NCI-H2107 treated with DMSO at 0.1 percent for 48 hours (cell line): ENCODE data around the gene ACTR5.

Experiments
- DNase-seq: peaks from one replicate; lab custom pipeline; 2025; ENCODE audit not compliant: unreplicated experiment; lab: John Stamatoyannopoulos, UW

The ACTR5 gene

DNA sequence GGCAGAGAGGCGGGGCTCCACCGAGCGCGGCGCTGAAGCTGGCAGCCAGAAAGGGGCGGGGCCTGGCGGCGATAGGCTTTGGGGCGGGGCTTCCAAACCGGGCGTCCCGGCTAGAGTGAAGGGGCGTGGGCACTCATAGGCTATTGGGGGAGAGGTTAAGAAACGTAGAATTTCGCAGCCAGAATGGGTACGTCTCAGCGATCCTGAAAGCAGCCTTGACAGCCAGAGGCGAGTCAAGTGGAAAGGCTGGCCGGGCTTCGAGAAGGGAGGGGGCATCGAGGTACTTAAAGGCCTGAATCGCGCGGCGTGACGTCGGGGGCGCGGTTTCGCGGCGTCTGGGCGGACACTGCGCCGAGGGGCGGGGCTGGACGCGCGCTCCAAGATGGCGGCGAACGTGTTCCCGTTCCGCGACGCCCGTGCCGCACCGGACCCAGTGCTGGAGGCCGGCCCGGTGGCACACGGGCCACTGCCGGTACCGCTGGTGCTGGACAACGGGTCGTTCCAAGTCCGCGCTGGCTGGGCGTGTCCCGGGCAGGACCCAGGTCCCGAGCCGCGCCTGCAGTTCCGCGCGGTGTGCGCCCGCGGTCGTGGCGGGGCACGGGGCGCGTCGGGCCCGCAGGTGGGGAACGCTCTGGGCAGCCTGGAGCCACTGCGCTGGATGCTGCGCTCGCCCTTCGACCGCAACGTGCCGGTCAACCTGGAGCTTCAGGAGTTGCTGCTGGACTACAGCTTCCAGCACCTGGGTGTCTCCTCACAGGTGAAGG is at the start of gene ACTR5:
Gene ACTR5 (plus strand): TSS at position 364 of the 764 bp plus-strand sequence. CDS start 19 bp downstream, at position 383.
- DNase-seq = peak; percentile 47

DNA sequence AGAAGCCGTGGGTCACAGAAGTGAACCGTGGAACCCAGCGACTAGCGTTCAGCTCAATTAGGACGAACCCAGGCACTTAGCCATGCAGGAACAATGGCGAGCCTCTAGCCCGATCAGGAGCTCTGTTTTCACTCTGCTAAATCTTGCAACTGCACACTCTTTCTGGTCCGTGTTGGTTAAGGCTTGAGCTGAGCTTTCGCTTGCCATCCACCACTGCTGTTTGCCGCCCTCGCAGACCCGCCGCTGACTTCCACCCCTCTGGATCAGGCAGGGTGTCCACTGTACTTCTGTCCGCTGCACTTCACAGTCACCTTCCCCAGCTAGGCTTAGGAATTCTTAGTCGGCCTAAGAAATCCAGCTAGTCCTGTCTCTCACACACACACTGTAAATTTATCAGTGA is 49.7 kb upstream of the ACTR5 start:
- DNase-seq = no peak

DNA sequence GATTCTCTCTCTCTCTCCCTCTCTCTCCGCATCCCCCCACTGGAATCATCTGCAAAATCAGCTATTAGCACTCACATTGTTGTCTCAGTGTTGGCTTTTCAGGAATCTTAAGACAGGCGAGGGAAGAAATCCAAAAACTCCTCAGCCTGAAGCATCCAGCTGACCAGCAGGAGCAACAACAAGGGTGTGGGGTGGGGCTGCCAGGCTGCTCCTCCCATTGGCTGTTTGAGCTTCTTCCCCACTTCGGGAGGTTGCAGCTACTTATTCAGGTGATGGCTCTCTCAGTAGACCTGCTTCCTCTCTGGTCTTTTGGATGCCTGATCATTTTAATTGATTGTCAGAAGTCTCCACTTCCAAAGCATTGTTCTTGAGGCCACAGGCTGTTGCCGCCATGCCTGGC is 48.1 kb upstream of the ACTR5 start:
- no peak for DNase-seq

DNA sequence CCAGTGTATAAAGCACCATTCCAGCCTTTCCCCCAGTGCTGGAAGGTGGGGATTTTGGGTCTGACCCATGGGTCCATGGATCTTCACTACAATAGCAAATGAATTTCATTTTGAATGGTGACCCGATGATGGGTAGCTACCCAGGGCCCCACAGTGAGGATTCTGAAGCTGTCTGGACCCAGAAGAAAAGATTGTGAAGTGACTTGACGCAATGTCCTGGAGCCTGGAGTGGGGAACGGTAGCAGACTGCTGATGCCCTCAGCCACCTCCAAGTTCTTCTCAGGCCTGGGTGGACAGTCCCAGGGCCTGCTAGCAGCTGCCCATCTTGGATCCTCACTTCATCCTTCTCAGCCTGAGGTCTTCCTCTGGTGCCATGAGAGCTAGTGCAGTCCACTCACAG is 47.3 kb upstream of the ACTR5 start:
- no peak for DNase-seq

DNA sequence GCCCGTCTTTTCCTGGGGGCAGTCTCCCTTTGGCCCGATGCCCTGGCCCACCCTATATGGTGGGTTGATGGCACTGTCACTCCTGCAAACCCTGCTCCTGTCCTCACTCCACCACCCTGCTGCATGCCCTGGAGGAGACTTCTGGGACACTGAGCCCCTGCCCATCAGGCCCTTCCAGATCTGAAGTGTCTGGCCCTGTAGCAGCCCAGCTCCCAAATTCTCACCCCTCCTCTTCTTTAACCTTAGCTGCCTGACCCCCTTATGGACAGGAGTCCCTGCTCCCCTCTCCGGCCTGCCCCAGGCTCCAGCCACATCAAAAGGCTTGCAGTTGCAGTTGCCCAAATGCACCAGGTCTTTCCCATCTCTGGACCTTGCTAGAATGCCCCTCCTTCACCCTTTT is 44.7 kb upstream of the ACTR5 start:
- no peak for DNase-seq

DNA sequence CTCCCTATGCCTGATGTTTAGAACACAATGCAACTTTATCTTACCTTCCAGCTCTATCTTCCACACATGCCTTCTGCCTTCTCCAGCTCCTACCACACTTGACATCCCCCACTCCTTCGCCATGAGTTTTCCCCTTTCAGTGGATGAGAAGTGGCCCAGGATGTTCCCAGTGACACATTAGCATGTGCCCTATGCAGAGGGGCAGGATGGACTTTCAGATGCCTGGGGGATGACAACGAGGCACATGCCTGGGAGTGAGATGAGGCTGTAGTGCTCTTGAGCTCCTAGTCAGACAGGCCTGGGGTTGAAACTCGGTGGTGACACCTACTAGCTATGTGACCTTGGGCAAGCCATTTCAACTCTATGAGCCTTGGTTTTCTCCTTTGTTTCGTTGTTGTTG is 44.1 kb upstream of the ACTR5 start:
- DNase-seq = no peak

DNA sequence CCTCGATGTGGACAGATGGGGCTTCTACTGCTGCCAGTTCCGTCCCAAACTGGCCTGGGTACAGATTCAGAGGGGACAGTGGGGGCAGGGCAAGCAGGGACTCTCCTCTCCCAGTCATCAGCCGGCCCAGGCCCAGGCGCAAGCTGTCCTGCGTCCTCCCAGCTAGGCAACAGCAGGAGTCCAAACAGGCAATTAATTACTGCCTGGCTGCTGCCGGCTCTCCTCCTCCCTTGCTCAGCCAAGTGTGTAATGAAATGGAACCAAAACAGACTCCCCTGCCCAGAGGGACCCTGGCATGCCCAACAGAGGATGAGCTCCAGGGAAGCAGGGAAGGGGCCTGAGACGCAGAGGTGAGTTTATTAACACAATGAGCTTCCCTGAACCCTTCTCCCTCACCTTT is 41.8 kb upstream of the ACTR5 start:
- DNase-seq = no peak

DNA sequence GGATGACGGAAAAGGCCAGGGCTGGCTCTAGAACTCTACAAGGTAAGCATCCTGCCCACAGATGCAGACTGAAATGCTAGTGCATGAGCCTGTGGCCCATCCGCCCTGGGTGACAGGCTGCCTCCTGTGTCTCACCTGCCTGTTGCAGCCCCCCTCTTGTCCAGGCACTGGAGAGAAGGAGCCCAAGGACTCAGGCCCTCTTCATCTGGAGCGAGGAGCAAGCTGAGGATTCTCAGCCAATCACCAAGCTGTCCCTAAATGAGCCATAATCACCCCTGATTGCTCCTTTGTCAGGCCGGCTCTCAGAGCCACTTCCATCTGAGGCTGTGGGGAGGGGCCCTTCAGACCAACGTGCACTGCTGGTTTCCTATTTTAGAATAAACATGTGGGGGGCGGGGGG is 34.0 kb upstream of the ACTR5 start:
- DNase-seq = no peak

DNA sequence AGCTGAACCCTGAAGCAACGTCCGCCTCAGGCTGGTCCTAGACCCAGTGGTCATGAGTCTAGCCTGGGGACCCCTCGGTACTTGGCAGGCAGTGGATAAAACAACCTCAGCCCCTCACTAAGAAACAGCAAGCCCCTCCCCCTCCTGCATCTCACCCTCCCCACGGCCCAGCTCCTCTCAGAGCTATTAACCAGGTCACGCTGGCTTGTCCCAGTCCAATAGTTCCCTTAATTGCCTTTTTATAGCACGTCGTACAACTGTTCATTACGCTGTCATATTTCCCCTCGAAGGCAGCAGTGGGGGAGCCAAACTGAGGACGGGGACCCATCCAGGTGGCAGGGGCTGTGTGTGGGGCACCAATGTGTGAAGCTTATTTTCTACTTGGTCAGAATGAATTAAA is 32.6 kb upstream of the ACTR5 start:
- no peak for DNase-seq

DNA sequence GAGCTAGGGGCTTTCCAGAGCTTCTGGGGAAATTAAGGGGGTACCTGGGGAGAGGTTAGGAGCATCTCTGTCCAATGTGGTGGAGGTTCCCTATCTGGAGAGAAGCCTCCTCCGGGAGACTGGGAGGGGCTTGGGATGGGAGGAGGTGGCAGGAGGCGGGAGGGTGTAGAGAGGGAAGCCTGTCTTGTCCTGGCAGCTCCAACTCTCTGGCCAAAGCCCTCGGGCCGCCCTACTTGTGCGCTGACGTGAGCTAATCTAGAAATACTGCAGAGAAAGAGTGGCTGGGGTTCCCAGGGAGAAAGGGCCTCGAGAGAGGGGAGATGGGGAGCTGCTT is 25.6 kb upstream of the ACTR5 start:
- no peak for DNase-seq

DNA sequence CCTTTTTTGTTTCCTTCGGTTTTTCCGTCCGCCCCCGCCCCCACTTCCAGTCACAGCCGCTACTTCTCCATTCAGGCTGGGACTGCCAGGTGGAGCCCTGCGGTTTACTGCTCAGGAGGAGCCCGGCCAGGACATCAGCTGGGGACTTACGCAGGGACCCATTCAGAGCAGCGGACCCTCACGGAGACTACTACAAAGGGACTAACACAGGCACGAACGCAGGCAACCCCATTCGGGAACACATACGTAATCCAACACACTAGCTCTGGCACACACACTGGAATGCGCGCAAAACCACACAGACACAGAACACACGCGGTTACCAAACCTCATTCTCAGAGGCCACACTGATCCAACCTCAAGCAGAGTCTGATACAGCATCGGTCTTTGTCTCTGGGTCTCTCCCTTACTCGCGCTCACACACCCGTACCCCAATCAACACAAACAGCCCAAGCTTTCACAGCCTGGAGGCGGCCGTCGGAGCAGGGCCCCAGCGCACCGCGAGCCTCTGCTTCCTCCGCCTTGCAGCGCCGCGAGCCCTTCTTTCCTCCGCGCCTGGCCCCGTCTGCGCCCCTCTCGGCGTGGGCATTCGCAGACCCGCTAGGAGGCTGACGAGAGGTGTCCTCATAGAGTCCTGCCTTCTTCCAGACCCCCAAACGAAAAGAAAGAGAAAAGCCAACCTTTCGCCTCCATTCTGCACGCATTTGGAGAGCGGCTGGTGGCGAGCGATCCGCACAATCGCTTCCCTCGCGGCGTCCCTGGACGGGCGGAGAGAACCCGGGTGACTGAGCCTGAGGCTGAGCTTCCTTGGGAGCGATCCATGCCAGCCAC is 25.0 kb upstream of the ACTR5 start:
- DNase-seq = peak; percentile 14

DNA sequence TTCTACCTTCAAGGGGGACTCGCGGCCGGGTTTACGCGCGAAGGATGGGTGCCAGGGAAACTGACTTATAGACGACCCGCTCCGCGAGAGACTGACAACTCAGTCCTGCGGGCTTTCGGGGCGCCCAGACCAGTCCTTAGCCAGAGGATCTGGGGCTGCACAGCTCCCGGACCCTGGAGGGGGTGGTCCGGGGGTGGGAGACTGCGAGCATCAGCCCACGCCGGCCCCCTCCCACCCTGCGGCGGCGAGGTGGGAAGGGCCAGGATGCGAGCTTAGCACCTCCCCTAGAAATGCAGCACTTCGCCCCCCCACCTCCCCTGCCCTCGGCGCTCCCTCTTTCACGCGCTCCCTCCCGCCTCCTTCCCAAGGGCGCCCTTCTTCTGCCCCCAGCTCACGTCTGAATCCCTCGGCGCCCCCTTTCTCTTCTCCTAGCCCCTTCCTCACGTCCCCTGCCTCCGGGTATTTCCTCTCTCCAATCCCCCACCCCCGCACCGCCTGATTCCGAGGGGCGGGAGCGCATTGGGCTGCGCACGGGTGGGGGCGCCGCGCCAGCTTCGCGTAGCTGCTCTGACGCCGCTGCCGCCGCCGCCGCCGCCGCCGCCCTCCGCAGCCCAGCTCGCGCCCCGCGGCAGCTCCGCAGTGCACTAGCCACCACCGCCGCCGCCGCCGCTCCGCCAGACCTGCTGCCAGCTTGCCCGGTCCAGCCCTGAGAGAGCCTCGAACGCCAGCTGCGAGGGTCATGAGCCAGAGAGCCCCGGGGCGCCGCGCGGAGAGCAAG is 24.2 kb upstream of the ACTR5 start, which contains the start of gene SLC32A1:
Gene SLC32A1 (plus strand): TSS at position 639 of the 778 bp plus-strand sequence. CDS start 239 bp downstream, outside the sequence.
- DNase-seq = no peak

DNA sequence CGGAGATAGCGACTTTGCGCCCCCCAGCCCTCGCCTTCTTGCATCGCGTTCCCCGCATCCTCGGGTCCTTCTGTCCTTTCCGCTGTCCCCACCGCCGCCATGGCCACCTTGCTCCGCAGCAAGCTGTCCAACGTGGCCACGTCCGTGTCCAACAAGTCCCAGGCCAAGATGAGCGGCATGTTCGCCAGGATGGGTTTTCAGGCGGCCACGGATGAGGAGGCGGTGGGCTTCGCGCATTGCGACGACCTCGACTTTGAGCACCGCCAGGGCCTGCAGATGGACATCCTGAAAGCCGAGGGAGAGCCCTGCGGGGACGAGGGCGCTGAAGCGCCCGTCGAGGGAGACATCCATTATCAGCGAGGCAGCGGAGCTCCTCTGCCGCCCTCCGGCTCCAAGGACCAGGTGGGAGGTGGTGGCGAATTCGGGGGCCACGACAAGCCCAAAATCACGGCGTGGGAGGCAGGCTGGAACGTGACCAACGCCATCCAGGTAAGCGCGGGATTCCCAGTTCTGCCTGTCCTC is 23.6 kb upstream of the ACTR5 start:
- no peak for DNase-seq

DNA sequence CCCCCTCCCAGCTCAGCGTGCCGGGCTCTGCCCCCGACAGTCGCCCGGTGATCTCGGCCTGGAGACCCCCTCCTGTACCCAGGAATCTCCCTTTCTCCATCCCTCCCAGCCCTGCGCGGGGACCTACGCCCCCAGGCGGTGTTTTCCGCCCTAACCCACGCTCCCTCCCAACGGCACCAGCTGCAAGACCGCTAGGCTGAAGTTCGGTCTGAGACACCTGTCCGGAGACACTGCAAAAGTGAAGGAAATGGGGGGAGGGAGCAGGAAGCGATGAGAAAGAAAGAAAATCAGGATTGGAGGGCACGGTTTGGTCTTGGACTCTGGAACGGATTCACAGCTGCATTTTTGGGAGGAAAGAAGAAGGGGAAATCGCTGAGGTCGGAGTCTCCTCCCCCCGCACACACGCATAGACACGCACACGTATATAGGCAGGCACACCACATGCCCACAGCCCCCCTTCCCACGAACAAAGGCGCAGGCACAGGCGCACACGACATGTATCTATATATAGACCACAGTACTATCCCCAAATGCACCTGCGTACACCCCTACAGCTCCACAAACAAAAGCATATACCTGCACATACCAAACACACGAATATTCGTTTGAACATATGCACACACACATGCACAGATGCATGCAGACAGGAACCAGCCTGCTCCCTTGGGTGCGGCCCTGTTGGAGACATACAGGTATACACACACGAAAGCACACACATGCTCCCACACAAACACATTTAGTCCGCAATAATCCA is 22.9 kb upstream of the ACTR5 start:
- no peak for DNase-seq

DNA sequence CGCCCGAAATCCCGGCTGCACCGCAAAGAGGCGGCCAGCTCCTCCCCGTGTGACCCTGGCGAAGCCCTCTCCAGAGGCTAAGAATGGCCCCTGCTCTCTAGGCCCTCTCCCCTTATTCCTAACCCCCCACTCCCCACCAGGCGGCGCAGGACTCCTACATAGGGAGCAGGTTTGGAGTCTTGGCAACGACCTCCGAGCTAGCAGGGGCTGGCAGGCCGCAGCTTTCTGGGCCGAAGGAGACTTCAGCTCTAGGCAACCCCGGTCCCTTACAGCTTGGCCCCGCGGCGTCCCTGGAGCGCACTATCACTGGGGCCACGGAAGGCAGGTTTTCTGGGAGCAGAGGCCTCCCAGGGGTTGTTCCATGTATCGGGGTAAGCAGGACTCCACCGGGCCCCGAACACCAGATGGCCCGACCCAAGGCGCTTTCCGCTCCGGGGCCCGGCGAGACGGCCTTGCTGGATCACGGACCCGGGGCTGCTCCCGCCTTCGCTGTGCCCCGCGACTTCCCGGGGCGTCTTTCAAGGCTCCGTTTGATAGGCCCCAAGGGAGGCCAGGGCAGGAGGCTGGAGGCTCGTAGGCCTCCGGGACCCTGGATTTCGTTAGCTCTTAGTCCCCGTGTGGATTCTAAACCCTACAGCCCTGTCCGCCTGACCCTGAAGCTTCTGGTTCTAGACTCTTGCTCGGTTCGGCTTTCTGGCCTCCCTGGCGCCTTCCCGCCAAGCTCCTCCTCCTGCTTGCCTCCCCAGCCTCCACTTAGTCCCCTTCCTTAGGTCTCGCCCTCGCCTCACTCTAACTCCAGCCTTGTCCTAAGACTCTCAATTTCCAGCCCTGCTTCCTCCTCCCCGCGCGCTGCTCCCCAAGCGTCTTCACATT is 22.1 kb upstream of the ACTR5 start:
- DNase-seq = no peak

DNA sequence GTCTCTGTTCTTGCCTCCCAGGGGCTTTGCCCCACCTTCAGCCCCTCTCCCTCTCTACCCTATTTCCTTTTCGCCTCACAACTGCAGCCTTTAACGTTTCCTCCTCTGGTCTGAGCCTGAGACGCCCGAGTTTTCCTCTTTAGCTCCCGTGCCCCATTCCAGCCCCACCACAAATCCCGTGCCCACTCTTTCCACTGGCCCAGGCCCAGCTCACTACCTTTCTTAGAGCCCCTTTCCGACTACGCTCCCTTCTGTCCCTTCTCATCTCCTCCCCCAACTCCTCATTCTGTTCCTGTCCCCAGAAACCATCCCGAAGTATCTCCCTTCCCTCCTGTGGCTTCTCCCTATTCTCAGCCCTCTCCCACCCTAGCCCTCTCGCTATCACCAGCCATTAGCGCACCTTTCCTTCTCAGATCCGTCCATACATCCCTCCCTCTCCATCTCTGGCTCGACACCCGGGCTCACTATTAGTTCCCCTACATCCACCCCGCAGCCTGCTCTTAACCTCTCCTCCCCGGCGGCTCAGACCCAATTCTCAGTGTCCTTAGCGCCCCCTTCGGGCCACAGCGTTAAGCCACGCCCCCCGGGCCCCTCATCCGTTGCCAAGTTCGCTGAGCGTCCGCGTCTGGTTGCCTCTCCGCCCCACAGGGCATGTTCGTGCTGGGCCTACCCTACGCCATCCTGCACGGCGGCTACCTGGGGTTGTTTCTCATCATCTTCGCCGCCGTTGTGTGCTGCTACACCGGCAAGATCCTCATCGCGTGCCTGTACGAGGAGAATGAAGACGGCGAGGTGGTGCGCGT is 21.3 kb upstream of the ACTR5 start:
- no peak for DNase-seq

DNA sequence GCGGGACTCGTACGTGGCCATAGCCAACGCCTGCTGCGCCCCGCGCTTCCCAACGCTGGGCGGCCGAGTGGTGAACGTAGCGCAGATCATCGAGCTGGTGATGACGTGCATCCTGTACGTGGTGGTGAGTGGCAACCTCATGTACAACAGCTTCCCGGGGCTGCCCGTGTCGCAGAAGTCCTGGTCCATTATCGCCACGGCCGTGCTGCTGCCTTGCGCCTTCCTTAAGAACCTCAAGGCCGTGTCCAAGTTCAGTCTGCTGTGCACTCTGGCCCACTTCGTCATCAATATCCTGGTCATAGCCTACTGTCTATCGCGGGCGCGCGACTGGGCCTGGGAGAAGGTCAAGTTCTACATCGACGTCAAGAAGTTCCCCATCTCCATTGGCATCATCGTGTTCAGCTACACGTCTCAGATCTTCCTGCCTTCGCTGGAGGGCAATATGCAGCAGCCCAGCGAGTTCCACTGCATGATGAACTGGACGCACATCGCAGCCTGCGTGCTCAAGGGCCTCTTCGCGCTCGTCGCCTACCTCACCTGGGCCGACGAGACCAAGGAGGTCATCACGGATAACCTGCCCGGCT is 20.6 kb upstream of the ACTR5 start:
- DNase-seq = no peak

DNA sequence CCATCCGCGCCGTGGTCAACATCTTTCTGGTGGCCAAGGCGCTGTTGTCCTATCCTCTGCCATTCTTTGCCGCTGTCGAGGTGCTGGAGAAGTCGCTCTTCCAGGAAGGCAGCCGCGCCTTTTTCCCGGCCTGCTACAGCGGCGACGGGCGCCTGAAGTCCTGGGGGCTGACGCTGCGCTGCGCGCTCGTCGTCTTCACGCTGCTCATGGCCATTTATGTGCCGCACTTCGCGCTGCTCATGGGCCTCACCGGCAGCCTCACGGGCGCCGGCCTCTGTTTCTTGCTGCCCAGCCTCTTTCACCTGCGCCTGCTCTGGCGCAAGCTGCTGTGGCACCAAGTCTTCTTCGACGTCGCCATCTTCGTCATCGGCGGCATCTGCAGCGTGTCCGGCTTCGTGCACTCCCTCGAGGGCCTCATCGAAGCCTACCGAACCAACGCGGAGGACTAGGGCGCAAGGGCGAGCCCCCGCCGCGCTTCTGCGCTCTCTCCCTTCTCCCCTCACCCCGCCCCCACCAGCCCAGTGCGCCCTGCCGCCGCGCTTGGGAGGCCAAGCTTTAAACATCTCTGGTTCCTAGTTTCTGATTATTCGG is 20.0 kb upstream of the ACTR5 start:
- DNase-seq = no peak
